Measurements from ENCODE around the gene C1QTNF12. TPM values are rescaled to one million over a fixed set of nuclear protein-coding genes. Genes with fewer than 3 reads are reported as not detected.

The C1QTNF12 gene, protein sequence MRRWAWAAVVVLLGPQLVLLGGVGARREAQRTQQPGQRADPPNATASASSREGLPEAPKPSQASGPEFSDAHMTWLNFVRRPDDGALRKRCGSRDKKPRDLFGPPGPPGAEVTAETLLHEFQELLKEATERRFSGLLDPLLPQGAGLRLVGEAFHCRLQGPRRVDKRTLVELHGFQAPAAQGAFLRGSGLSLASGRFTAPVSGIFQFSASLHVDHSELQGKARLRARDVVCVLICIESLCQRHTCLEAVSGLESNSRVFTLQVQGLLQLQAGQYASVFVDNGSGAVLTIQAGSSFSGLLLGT
- total RNA-seq = 1 to 10 TPM; 5.2 to 5.6 TPM

- no peaks in the 10 kb centered on the region for H3K27me3 Mint-ChIP-seq
- no peaks in the 10 kb centered on the region for H3K36me3 Mint-ChIP-seq
- no peak for DNase-seq (ENCODE audit: low spot score)
- H3K27ac Mint-ChIP-seq = no peak within 1 kb of the TSS
- peak; percentile 2 to 13 for ATAC-seq
- H3K9me3 Mint-ChIP-seq = no peaks in the 10 kb centered on the region
- no peak within 1 kb of the TSS for H3K4me3 Mint-ChIP-seq
- peaks cover 5 to 8% of the 10 kb centered on the region in 2 donors for H3K4me1 Mint-ChIP-seq (ENCODE audit: low read depth in 2 of 2)
These were observed at the start of gene C1QTNF12 for GRCh38 chr1:1246577-1247340. Gene C1QTNF12, minus strand, starts transcription at chr1:1246722. Its CDS starts 32 bp downstream, at chr1:1246690.

- no peak for ATAC-seq
- H3K9me3 Mint-ChIP-seq = no peaks in the 10 kb centered on the region
These were observed 48.8 kb upstream of the C1QTNF12 start for GRCh38 chr1:1295154-1295923.

DNA sequence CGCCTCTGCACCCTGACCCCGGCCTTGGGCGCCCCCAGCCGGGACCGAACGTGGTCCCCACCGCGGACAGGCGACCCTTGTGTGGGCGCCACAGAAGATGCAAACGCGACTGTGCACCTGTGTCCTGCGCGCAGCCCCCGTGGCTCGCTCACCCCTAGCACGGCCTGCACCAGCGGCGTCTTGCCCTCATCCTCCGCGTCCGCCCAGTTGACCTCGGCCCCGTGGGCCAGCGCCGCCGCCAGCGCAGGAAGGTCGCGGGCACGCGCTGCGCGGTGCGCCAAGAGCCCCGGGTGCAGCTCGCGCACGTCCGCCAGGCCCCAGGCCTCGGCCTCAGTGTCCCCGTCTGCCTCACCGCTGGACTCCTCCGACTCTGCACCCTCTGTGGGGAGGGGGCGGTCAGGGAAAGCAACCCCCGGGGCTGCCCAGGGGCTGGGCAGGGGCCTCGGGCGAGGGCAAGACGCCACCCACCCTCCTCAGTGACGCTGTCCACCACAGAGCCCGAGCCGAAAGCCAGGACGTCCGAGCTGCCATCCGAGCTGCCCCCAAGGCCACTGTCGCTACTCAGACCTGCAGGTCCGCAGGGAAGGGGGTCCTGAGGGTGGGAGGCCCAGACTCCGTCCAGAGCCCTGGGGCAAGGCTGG lies 47.8 kb upstream of the C1QTNF12 start:
- no peaks in the 10 kb centered on the region for H3K27me3 Mint-ChIP-seq
- H3K36me3 Mint-ChIP-seq = no peaks in the 10 kb centered on the region
- H3K27ac Mint-ChIP-seq = no peak overlapping the region
- no peak overlapping the region for H3K4me3 Mint-ChIP-seq
- ATAC-seq (no peak), DNase-seq (ENCODE audit: low spot score) (no peak)
- H3K9me3 Mint-ChIP-seq = no peaks in the 10 kb centered on the region
- no peaks in the 10 kb centered on the region for H3K4me1 Mint-ChIP-seq (ENCODE audit: low read depth in 2 of 2)

More at GRCh38 chr1:1295154-1295923, 48.8 kb upstream of the C1QTNF12 start:
- no peaks in the 10 kb centered on the region for H3K36me3 Mint-ChIP-seq
- no peak overlapping the region for H3K27ac Mint-ChIP-seq
- no peaks in the 10 kb centered on the region for H3K27me3 Mint-ChIP-seq
- no peak for DNase-seq (ENCODE audit: low spot score)
- H3K4me1 Mint-ChIP-seq (ENCODE audit: low read depth in 2 of 2) = no peaks in the 10 kb centered on the region
- H3K4me3 Mint-ChIP-seq = no peak overlapping the region

DNA sequence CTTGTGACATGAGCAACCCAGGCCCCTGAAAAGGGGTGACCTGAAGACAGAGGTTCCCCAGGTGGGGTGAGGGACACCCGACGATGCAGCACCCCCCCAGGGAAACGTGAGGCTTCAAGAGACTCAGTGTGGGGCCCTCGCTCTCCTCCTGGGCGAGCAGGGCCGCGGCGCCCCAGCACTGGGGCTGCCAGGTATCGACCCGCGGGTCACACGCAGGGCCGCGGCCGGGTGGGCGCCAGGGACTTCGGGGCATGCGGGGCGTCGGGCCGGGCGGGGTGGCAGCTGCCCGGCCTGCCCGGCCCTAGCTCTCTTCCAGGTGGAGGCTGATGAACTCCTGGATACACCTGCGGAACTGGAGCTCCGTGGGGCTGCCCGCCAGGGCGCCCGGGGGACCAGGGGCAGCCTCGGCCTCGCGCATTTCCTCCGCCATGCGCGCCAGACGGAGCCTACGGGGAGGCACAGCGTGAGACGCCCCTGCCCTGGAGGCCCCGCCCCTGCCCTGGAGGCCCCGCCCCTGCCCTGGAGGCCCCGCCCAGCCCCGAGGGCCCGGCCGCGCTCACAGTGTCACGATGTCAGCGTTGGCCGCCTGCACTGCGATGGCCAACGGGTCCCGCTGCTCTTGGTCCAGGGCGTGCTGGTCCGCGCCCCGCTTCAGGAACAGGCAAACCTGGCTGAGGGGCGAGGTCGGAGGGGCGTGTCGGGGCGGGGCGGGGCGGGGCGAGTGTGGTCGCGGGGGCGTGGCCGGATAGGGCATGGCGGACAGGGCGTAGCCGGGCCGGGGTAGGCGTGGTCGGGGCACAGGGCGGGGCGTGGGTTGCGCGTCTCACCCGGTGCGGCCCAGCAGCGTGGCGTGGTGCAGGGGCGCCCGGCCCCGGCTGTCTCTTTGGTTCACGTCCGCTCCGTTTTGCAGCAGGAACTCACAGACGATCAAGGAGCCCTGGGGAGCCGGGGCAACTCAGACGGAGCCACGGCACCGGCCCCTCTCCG lies 47.0 kb upstream of the C1QTNF12 start:
- DNase-seq (ENCODE audit: low spot score) (no peak), ATAC-seq (no peak)
- Mint-ChIP-seq H3K27me3 (no peaks in the 10 kb centered on the region), H3K36me3 (no peaks in the 10 kb centered on the region), H3K27ac (no peak overlapping the region), H3K4me3 (no peak overlapping the region), H3K4me1 (ENCODE audit: low read depth in 2 of 2) (no peaks in the 10 kb centered on the region), H3K9me3 (no peaks in the 10 kb centered on the region)

DNA sequence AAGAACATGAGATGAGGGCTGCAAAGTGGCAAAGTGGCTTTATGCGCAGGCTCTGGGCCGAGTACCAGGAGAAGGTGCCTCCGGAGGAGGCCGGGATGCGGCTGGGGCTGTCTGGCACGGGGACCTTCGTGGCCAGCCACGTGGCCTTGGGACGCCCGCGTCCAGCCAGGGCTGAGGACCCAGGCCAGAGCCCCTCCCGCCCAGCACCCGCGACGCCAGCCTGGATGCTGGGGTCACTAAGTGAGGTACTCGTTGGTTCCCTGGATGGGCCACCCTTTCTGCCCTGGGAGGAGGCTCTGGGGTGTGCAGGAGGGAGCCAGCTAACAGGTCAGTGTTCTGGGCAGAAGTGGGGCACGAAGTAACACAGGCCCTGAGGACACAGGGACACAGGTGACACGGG lies 46.3 kb upstream of the C1QTNF12 start:
- H3K9me3 Mint-ChIP-seq = no peaks in the 10 kb centered on the region
- no peak for ATAC-seq
- DNase-seq (ENCODE audit: low spot score) = no peak
- H3K4me3 Mint-ChIP-seq = no peak overlapping the region
- no peaks in the 10 kb centered on the region for H3K27me3 Mint-ChIP-seq
- no peaks in the 10 kb centered on the region for H3K36me3 Mint-ChIP-seq
- no peak overlapping the region for H3K27ac Mint-ChIP-seq
- no peaks in the 10 kb centered on the region for H3K4me1 Mint-ChIP-seq (ENCODE audit: low read depth in 2 of 2)

DNA sequence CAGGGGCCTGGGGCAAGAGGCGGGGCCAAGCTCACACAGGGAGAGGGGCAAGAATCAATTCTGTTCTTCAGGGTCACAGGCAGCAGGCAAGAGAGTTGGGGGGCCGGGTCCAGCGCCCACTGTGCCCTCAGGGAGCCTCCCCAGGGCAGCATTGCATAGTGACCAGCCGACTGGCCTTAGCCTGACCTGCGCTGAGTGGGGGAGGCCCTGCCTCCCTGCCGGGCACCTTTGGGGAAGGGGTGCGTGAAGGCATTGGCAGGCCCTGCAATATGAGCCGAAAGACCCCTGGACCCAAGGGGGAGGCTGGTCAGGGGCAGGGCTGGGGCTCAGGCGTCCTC lies 45.9 kb upstream of the C1QTNF12 start:
- DNase-seq (ENCODE audit: low spot score) = no peak
- Mint-ChIP-seq H3K36me3 (no peaks in the 10 kb centered on the region), H3K4me1 (ENCODE audit: low read depth in 2 of 2) (no peaks in the 10 kb centered on the region), H3K9me3 (no peaks in the 10 kb centered on the region), H3K4me3 (no peak overlapping the region), H3K27me3 (no peaks in the 10 kb centered on the region), H3K27ac (no peak overlapping the region)
- ATAC-seq = no peak

GRCh38 chr1:1291548-1292441 lies 45.3 kb upstream of the C1QTNF12 start:
- Mint-ChIP-seq H3K9me3 (no peaks in the 10 kb centered on the region), H3K27me3 (no peaks in the 10 kb centered on the region), H3K36me3 (no peaks in the 10 kb centered on the region), H3K4me1 (ENCODE audit: low read depth in 2 of 2) (no peaks in the 10 kb centered on the region), H3K4me3 (no peak overlapping the region), H3K27ac (no peak overlapping the region)
- ATAC-seq = peak; percentile 5 to 41
- no peak for DNase-seq (ENCODE audit: low spot score)

DNA sequence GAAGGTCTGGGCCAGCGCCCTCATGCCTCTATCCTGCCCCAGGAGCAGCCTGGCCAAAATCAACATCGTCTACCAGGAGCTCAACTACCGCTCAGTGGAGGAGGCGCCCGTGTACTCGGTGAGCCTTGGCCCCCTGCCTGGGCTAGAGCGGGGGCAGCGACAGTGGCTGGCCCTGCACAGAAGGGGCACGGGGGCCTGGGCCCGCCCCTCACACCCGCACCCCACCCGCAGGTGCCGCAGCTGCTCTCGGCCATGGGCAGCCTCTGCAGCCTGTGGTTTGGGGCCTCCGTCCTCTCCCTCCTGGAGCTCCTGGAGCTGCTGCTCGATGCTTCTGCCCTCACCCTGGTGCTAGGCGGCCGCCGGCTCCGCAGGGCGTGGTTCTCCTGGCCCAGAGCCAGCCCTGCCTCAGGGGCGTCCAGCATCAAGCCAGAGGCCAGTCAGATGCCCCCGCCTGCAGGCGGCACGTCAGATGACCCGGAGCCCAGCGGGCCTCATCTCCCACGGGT lies 44.6 kb upstream of the C1QTNF12 start:
- Mint-ChIP-seq H3K4me3 (no peak overlapping the region), H3K36me3 (no peaks in the 10 kb centered on the region)
- no peak for ATAC-seq

DNA sequence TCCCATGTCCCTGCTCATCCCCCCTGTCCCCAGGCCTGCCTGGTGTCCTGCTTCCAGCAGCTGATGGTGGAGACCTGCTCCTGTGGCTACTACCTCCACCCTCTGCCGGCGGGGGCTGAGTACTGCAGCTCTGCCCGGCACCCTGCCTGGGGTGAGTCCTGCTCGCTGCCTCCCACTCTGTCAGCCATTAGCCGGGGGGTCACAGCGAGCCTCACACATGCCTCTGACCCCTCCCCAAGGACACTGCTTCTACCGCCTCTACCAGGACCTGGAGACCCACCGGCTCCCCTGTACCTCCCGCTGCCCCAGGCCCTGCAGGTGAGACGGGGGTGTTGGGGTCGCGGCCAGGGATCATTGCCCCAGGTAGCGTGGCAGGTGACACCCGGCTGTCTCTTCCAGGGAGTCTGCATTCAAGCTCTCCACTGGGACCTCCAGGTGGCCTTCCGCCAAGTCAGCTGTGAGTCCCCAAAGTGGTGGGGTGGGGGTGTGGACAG lies 43.8 kb upstream of the C1QTNF12 start:
- no peaks in the 10 kb centered on the region for H3K27me3 Mint-ChIP-seq
- H3K9me3 Mint-ChIP-seq = no peaks in the 10 kb centered on the region
- no peak overlapping the region for H3K4me3 Mint-ChIP-seq
- DNase-seq (ENCODE audit: low spot score) (no peak), ATAC-seq (peak in 1 of 2 donors; percentile 62)
- no peak overlapping the region for H3K27ac Mint-ChIP-seq
- H3K36me3 Mint-ChIP-seq = no peaks in the 10 kb centered on the region
- H3K4me1 Mint-ChIP-seq (ENCODE audit: low read depth in 2 of 2) = no peaks in the 10 kb centered on the region

More for the DNA sequence above, 44.6 kb upstream of the C1QTNF12 start:
- no peak overlapping the region for H3K27ac Mint-ChIP-seq
- H3K27me3 Mint-ChIP-seq = no peaks in the 10 kb centered on the region
- no peaks in the 10 kb centered on the region for H3K4me1 Mint-ChIP-seq (ENCODE audit: low read depth in 2 of 2)
- H3K9me3 Mint-ChIP-seq = no peaks in the 10 kb centered on the region
- no peak for DNase-seq (ENCODE audit: low spot score)

- H3K27me3 Mint-ChIP-seq = no peaks in the 10 kb centered on the region
- DNase-seq (ENCODE audit: low spot score) (no peak), ATAC-seq (no peak)
- no peaks in the 10 kb centered on the region for H3K36me3 Mint-ChIP-seq
- peaks cover 0 to 3% of the 10 kb centered on the region in 2 donors for H3K4me1 Mint-ChIP-seq (ENCODE audit: low read depth in 2 of 2)
- no peak overlapping the region for H3K27ac Mint-ChIP-seq
- no peaks in the 10 kb centered on the region for H3K9me3 Mint-ChIP-seq
- H3K4me3 Mint-ChIP-seq = no peak overlapping the region
These were observed 41.0 kb upstream of the C1QTNF12 start for GRCh38 chr1:1287288-1288110.
